ENCODE data around the gene FRS3. TPM values are rescaled to one million over a fixed set of nuclear protein-coding genes. Genes with fewer than 3 reads are reported as not detected.
"Not testable (repeated sequence)": the region's sequence is repeated elsewhere in the genome, so short reads cannot be mapped to it uniquely, and the experiment has no call there.

Gene FRS3
- total RNA-seq: 1 to 10 TPM; 4.8 to 6.2 TPM

DNA sequence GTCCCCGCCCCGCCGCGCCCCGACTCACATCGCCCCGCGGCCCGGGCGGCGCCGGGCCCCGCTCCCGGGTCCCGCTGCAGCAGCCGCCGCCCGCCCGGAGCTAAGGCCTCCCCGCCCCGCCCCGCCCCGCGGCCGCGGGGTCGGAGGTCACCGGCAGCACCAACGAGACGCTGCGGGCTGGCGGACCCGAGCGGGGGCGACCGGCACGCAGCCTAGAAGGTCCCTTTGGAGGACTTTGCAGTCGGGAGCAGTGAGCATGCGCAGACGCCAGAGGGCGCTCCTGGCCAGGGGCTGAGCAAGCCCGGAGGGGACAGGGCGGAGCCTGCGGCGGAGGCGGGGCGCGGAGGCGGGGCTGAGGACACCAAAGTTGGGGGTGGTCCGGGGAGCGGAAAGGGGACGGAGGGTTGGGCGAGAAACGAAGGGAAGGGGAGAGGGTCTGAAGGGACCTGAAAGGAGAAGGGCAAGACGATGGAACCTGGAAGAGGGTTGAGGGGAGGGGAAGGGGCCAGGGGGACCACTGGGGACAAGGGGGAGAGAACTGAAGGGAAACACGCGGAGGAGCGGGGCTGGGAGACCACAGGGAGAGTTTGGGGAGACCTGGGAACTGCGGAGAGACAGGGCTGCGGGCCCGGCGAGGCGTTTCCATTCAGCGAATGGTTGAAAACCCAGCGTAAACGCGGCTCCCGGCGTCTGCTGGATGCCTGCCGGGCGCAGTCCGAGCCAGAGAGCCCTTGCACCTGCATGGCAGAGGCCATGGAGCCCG, at the start of gene FRS3:
Gene FRS3, minus strand, starts transcription at position 113 of the 763 bp plus-strand sequence. CDS start 2,913 bp downstream, outside the sequence.
- H3K4me3 Mint-ChIP-seq: peak within 1 kb of the TSS; percentile 82
- peaks cover 19% of the 10 kb centered on the region for H3K27me3 Mint-ChIP-seq
- peaks cover 15% of the 10 kb centered on the region for H3K4me1 Mint-ChIP-seq
- H3K27ac Mint-ChIP-seq: peak within 1 kb of the TSS; percentile 48
- peaks cover 1% of the 10 kb centered on the region for H3K36me3 Mint-ChIP-seq
- no peaks in the 10 kb centered on the region for H3K9me3 Mint-ChIP-seq (ENCODE audit: low read depth)
- DNase-seq: peak; percentile 99
- ATAC-seq: peak; percentile 96
- CTCF ChIA-PET: interaction anchor here (0.7 to 18.9 kb wide), 2 partner anchors 266 to 323 kb away, joined by 3 to 340 read pairs; partner anchors contain the start of gene TAF8

DNA sequence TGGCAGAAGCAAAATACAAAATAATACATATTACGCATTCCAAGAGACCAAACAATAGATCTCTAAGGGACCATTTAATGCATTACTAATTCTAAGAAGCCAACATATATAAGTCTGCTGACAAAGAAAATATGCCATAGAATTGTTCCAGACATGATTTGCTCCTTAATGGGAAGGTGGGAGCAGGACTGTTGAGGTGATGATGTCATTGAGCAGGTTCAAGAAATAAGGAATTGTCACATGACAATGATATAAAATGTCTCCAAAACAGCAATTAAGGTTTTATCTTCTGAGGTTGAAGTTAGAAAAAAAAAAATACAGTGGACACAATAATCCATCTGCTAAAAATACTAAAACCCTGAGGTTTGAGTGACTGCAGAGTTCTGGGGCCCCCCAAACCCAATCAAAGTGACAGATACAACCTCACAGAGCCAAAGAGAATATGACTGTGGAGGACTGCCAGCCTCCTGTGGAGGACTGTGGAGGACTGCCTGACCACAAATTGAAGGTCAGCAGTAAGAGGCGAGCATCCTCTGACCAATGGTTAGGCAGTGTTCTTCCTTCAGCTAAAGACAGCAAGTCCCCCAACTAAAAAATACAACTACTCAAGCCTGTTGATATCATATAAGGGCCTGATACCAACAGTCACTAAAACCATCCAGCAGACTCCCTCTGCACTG, 46.8 kb upstream of the FRS3 start:
- CTCF ChIA-PET: no interaction called here
- Mint-ChIP-seq H3K27ac (no peak overlapping the region), H3K9me3 (ENCODE audit: low read depth) (no peaks in the 10 kb centered on the region), H3K36me3 (no peaks in the 10 kb centered on the region), H3K27me3 (no peaks in the 10 kb centered on the region), H3K4me3 (no peak overlapping the region), H3K4me1 (no peaks in the 10 kb centered on the region)
- ATAC-seq: no peak
- no peak for DNase-seq

DNA sequence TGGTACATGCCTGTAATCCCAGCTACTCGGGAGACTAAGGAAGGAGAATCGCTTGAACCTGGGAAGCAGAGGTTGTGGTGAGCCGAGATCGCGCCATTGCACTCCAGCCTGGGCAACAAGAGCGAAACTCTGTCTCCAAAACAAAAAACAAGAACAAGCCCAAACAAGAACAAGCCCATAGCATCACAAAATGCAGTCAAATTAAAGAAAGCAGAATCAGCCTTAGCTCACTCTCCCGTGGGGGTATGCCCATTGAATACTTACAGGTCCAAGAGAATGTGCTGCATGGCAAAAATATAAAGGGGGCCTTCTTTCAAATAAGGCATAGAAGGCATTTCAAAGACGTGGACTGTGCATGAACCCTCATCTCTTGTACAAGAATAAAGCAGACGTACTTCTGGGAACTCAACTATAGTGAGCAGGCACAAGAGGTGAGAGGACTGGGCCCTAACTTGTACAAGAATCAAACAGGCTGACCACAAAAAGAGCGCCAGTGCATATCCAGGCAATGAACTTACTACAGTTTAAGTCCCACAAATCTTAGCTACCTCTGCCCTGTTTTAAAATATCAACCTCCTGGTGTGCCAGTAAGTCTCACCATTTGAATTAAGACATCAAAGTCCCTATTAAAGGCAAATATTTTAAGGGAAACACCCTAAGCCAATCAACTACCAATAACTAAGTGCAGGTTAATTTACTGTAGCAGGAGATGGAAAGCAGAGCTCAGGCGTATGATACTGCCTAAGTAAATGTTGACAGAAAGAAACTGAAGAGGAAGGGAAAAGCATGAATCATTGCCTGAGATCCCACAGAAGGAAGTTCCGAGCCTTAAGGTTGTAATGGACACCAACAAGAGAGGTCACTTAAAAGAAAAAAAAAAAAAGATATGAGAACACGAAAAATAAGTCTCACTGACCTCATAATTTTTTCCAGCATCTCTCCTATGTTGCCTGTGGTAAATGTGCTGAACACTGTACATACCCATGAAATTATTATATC, 45.2 kb upstream of the FRS3 start:
- Mint-ChIP-seq H3K27me3 (no peaks in the 10 kb centered on the region), H3K36me3 (no peaks in the 10 kb centered on the region), H3K4me3 (no peak overlapping the region), H3K4me1 (no peaks in the 10 kb centered on the region), H3K9me3 (ENCODE audit: low read depth) (no peaks in the 10 kb centered on the region), H3K27ac (no peak overlapping the region)
- CTCF ChIA-PET: interaction anchor here (1.3 kb wide), 1 partner anchor 23 kb away, joined by 3 read pairs; no protein-coding TSS in a partner anchor
- no peak for ATAC-seq
- no peak for DNase-seq

- no peak overlapping the region for H3K27ac Mint-ChIP-seq
- CTCF ChIA-PET: no interaction called here
- H3K36me3 Mint-ChIP-seq: no peaks in the 10 kb centered on the region
- DNase-seq (no peak), ATAC-seq (no peak)
- H3K4me1 Mint-ChIP-seq: no peaks in the 10 kb centered on the region
- H3K27me3 Mint-ChIP-seq: no peaks in the 10 kb centered on the region
- H3K9me3 Mint-ChIP-seq (ENCODE audit: low read depth): no peaks in the 10 kb centered on the region
- no peak overlapping the region for H3K4me3 Mint-ChIP-seq
These were observed 43.5 kb upstream of the FRS3 start for GRCh38 chr6:41823178-41823577.

GRCh38 chr6:41822021-41822420, 42.3 kb upstream of the FRS3 start:
- Mint-ChIP-seq H3K27ac (no peak overlapping the region), H3K27me3 (no peaks in the 10 kb centered on the region), H3K9me3 (ENCODE audit: low read depth) (no peaks in the 10 kb centered on the region), H3K4me1 (no peaks in the 10 kb centered on the region), H3K36me3 (no peaks in the 10 kb centered on the region), H3K4me3 (no peak overlapping the region)
- CTCF ChIA-PET: interaction anchor here (1.0 kb wide), 2 partner anchors 26 to 227 kb away, joined by 3 read pairs; no protein-coding TSS in a partner anchor
- no peak for DNase-seq
- no peak for ATAC-seq

GRCh38 chr6:41821266-41821665, 41.6 kb upstream of the FRS3 start:
- Mint-ChIP-seq H3K27me3 (no peaks in the 10 kb centered on the region), H3K9me3 (ENCODE audit: low read depth) (no peaks in the 10 kb centered on the region), H3K27ac (no peak overlapping the region), H3K4me1 (no peaks in the 10 kb centered on the region), H3K4me3 (no peak overlapping the region), H3K36me3 (no peaks in the 10 kb centered on the region)
- DNase-seq (no peak), ATAC-seq (no peak)
- CTCF ChIA-PET: interaction anchor here (1.0 kb wide), 2 partner anchors 27 to 228 kb away, joined by 3 read pairs; no protein-coding TSS in a partner anchor

DNA sequence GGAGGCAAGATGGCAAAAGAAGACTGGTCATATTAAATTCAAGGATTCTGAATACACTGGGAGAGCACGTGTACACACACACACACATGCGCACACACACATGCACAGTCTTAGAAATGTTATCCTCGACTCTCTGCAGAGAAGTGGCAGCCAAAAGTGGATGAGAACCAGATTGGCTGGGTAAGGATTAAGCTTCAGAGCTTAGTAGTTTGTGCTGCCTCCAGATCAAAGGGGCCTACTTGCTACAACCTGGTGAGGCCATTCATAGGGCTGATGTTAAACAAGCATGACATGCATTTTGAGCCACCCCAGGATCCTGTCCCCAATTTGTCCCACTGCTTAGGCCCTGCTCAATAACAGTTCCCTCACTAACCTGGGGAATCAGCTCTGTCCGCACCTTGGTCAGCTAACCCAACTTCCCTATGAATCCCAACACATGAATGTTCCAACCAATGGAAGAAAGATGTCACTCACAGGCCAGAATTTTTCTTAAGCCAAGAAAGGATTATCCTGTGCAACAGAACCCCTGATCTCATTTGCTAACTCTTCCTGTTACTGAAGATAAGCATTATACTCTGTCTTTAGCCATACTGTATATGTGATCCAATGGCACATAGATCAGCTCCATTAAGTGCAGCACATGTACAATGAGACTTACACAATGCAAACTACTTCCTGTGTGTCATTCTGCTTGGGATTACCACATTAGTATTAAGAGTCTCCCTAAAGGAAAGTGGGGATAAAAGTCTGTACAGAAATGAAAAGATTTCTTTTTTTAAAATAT, 38.8 kb upstream of the FRS3 start:
- Mint-ChIP-seq H3K9me3 (ENCODE audit: low read depth) (no peaks in the 10 kb centered on the region), H3K36me3 (no peaks in the 10 kb centered on the region), H3K4me3 (no peak overlapping the region), H3K27me3 (no peaks in the 10 kb centered on the region), H3K27ac (no peak overlapping the region), H3K4me1 (no peaks in the 10 kb centered on the region)
- ATAC-seq (no peak), DNase-seq (no peak)
- CTCF ChIA-PET: interaction anchor here (0.8 to 1.2 kb wide), 2 partner anchors 31 to 45 kb away, joined by 3 read pairs; partner anchors contain the start of gene TOMM6

GRCh38 chr6:41815587-41815986, 35.9 kb upstream of the FRS3 start:
- Mint-ChIP-seq H3K36me3 (no peaks in the 10 kb centered on the region), H3K4me3 (no peak overlapping the region), H3K27ac (no peak overlapping the region), H3K27me3 (no peaks in the 10 kb centered on the region), H3K4me1 (no peaks in the 10 kb centered on the region), H3K9me3 (ENCODE audit: low read depth) (no peaks in the 10 kb centered on the region)
- CTCF ChIA-PET: interaction anchor here (0.9 kb wide), 1 partner anchor 289 kb away, joined by 3 read pairs; no protein-coding TSS in a partner anchor
- ATAC-seq (no peak), DNase-seq (no peak)

- no peaks in the 10 kb centered on the region for H3K36me3 Mint-ChIP-seq
- ATAC-seq (no peak), DNase-seq (no peak)
- H3K4me3 Mint-ChIP-seq: no peak overlapping the region
- H3K27ac Mint-ChIP-seq: no peak overlapping the region
- no peaks in the 10 kb centered on the region for H3K4me1 Mint-ChIP-seq
- CTCF ChIA-PET: interaction anchor here (0.9 kb wide), 1 partner anchor 290 kb away, joined by 3 read pairs; no protein-coding TSS in a partner anchor
- H3K27me3 Mint-ChIP-seq: no peaks in the 10 kb centered on the region
- H3K9me3 Mint-ChIP-seq (ENCODE audit: low read depth): no peaks in the 10 kb centered on the region
These were observed 34.9 kb upstream of the FRS3 start for GRCh38 chr6:41814629-41815028.

DNA sequence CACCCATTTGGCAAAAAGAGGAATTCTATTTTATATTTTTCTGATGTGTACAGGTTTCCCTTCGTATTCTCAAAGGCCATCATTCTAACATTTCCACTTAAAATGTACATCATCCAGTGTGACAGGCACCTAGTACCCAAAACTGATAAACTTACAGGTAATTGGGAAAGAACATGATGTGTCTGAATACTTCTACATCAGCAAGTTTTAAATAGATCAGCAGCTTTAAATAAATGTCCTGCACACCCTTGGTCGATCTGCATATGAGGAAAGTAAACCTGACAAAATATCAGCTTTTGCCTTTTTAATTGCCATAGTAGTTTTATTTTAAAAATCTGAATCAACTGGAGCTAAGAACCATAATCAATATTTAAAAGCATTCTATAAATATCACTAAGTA, 34.3 kb upstream of the FRS3 start:
- CTCF ChIA-PET: interaction anchor here (1.3 kb wide), 1 partner anchor 27 kb away, joined by 5 read pairs; the partner anchor contains the start of gene TOMM6
- H3K36me3 Mint-ChIP-seq: no peaks in the 10 kb centered on the region

GRCh38 chr6:41813469-41813868, 33.8 kb upstream of the FRS3 start:
- Mint-ChIP-seq H3K4me3 (no peak overlapping the region), H3K36me3 (no peaks in the 10 kb centered on the region), H3K27me3 (no peaks in the 10 kb centered on the region), H3K9me3 (ENCODE audit: low read depth) (no peaks in the 10 kb centered on the region), H3K4me1 (no peaks in the 10 kb centered on the region), H3K27ac (no peak overlapping the region)
- no peak for DNase-seq
- CTCF ChIA-PET: interaction anchor here (1.3 kb wide), 1 partner anchor 26 kb away, joined by 5 read pairs; the partner anchor contains the start of gene TOMM6
- ATAC-seq: no peak

More for the DNA sequence above, 34.3 kb upstream of the FRS3 start:
- H3K4me1 Mint-ChIP-seq: no peaks in the 10 kb centered on the region
- ATAC-seq: no peak
- no peaks in the 10 kb centered on the region for H3K27me3 Mint-ChIP-seq
- no peak overlapping the region for H3K27ac Mint-ChIP-seq
- no peak overlapping the region for H3K4me3 Mint-ChIP-seq
- H3K9me3 Mint-ChIP-seq (ENCODE audit: low read depth): no peaks in the 10 kb centered on the region
- no peak for DNase-seq

DNA sequence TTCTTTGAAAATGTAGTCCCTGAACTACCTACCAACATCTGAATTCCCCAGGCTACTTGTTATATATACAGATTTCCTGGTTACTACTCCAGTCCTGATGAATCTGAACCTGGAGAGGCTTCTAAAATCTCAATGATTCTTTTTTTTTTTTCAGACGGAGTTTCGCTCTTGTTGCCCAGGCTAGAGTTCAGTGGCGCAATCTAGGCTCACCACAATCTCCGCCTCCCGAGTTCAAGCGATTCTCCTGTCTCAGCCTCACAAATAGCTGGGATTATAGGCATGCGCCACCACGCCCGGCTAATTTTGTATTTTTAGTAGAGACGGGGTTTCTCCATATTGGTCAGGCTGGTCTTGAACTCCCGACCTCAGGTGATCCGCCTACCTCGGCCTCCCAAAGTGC, 32.2 kb upstream of the FRS3 start:
- CTCF ChIA-PET; DNase-seq; H3K4me1 Mint-ChIP-seq; H3K36me3 Mint-ChIP-seq; H3K27me3 Mint-ChIP-seq; H3K27ac Mint-ChIP-seq; ATAC-seq; H3K9me3 Mint-ChIP-seq (ENCODE audit: low read depth); H3K4me3 Mint-ChIP-seq: not testable (repeated sequence)
